CD4-positive, alpha-beta T cell (primary cell): Measurements from ENCODE around the gene ZNF628. TPM values are rescaled to one million over a fixed set of nuclear protein-coding genes. Genes with fewer than 3 reads are reported as not detected.

Experiments
- ATAC-seq: fragments of 200-7000 bp; cut with Tn5 transposase; one replicate; pipeline ENCODE4 v1.10.0; 2022; ENCODE audit warnings: mild to moderate bottlenecking; ENCODE audit not compliant: poor library complexity
- CTCF ChIA-PET: fragments of 350-600 bp; sonication (Branson Sonifier 250); formaldehyde crosslinking; loops from one replicate; lab custom pipeline; 2021; ENCODE audit warnings: antibody characterized with exemption, inconsistent platforms; lab: Charles Lee
- POLR2A ChIA-PET: fragments of 350-600 bp; sonication (Branson Sonifier 250); formaldehyde crosslinking; loops from one replicate; lab custom pipeline; 2021; ENCODE audit warnings: antibody characterized with exemption, inconsistent platforms; lab: Charles Lee
- DNase-seq, 14 experiments: peaks; one replicate each; pipeline ENCODE4 v3.0.0-alpha.2; 2013 to 2020; ENCODE audit warnings: mixed read lengths in 2 of 14
- H3K27ac ChIP-seq, 2 donors: one replicate each; pipeline versions ENCODE4 v1.5.1 to v1.7.0; 2013; ENCODE audit warnings: low read length in 2 of 2, low read depth in 1 of 2, mild to moderate bottlenecking in 1 of 2
- H3K27me3 ChIP-seq, 2 experiments: 1 replicate in 1 of 2; 2 replicates in 1 of 2; pipeline versions ENCODE4 v1.6.1 to v1.7.0; 2013; ENCODE audit warnings: low read length in 2 of 2, control low read depth in 1 of 2, mild to moderate bottlenecking in 1 of 2, moderate library complexity in 1 of 2; ENCODE audit not compliant: insufficient read depth in 2 of 2, control insufficient read depth in 1 of 2
- H3K36me3 ChIP-seq: one replicate; pipeline ENCODE4 v1.6.1; 2013; ENCODE audit warnings: low read length, control low read depth; ENCODE audit not compliant: insufficient read depth
- H3K4me1 ChIP-seq: one replicate; pipeline ENCODE4 v1.6.1; 2013; ENCODE audit warnings: low read length, control low read depth; ENCODE audit not compliant: insufficient read depth
- H3K4me3 ChIP-seq: one replicate; pipeline ENCODE4 v1.5.1; 2013; ENCODE audit warnings: mild to moderate bottlenecking, low read length, moderate library complexity
- H3K9me3 ChIP-seq, 2 experiments: 1 replicate in 1 of 2; 2 replicates in 1 of 2; pipeline versions ENCODE4 v1.6.1 to v1.7.0; 2013; ENCODE audit warnings: low read length in 2 of 2, mild to moderate bottlenecking in 2 of 2, control low read depth in 1 of 2, moderate library complexity in 1 of 2; ENCODE audit not compliant: control insufficient read depth in 1 of 2, insufficient read depth in 1 of 2
- H3K27ac Mint-ChIP-seq: one replicate; pipeline ENCODE4 v1.8.0; 2020; ENCODE audit warnings: mixed read lengths
- H3K27me3 Mint-ChIP-seq: one replicate; pipeline ENCODE4 v1.8.0; 2021; ENCODE audit warnings: mixed read lengths
- H3K36me3 Mint-ChIP-seq: one replicate; pipeline ENCODE4 v1.8.0; 2021; ENCODE audit warnings: low read depth, mixed read lengths
- H3K4me1 Mint-ChIP-seq: one replicate; pipeline ENCODE4 v1.8.0; 2021; ENCODE audit warnings: low read depth, mixed read lengths
- H3K4me3 Mint-ChIP-seq: one replicate; pipeline ENCODE4 v1.8.0; 2020; ENCODE audit warnings: mild to moderate bottlenecking, mixed read lengths
- H3K9me3 Mint-ChIP-seq: one replicate; pipeline ENCODE4 v1.8.0; 2020; ENCODE audit warnings: mixed read lengths
- CTCF ChIP-seq: fragments of 200-600 bp; IDR thresholded peaks from one replicate; pipeline ENCODE4 v1.8.0; 2022; ENCODE audit warnings: antibody characterized with exemption, mild to moderate bottlenecking
- intact Hi-C, 2 experiments: fragments of 100-400 bp; cut with DNase I in 1 of 2; cut with micrococcal nuclease in 1 of 2; formaldehyde crosslinking; loops; one replicate each; pipeline versions ENCODE4 v1.15.1 to v1.9.0; 2023 to 2025; cut with DNase I, micrococcal nuclease
- total RNA-seq, 174 experiments: library from RNA in 2 of 174; stranded (reverse) in 2 of 174; gene quantifications; one replicate each; pipeline ENCODE4 v1.2.3 and lab custom pipeline; 2021 to 2026

ZNF628 gene
- total RNA-seq, 2 experiments from 2014 or later, result 26.6 to 27.2 TPM

GRCh38 chr19:55519451-55520311, 43.3 kb downstream of the ZNF628 start:
- H3K4me1 Mint-ChIP-seq, result peaks cover 4% of the 10 kb centered on the region
- H3K36me3 Mint-ChIP-seq, result no peaks in the 10 kb centered on the region
- H3K4me3 ChIP-seq, result no peak overlapping the region
- no peaks in the 10 kb centered on the region for H3K27me3 Mint-ChIP-seq
- no peak overlapping the region for H3K4me3 Mint-ChIP-seq
- peak in 2 of 14 experiments; percentile 18 to 27 for DNase-seq
- no peaks in the 10 kb centered on the region for H3K9me3 Mint-ChIP-seq
- H3K9me3 ChIP-seq, result no peaks in the 10 kb centered on the region
- POLR2A ChIA-PET, result no interaction called here
- no peak for ATAC-seq
- no peaks in the 10 kb centered on the region for H3K36me3 ChIP-seq
- TF ChIP-seq CTCF, result no peak
- CTCF ChIA-PET, result interaction anchor here (0.7 kb wide), 1 partner anchor 107 kb away, joined by 3 read pairs; no protein-coding TSS in a partner anchor
- H3K27ac ChIP-seq, result no peak overlapping the region
- intact Hi-C loops, result loop anchor here (5.0 kb wide), 2 partner anchors 68 to 653 kb away; no protein-coding TSS in a partner anchor
- peaks cover 11% of the 10 kb centered on the region for H3K4me1 ChIP-seq
- H3K27me3 ChIP-seq, result no peaks in the 10 kb centered on the region
- no peak overlapping the region for H3K27ac Mint-ChIP-seq

GRCh38 chr19:55520691-55521292, 44.4 kb downstream of the ZNF628 start:
- no peak overlapping the region for H3K4me3 ChIP-seq
- no peak for ATAC-seq
- no peak overlapping the region for H3K27ac ChIP-seq
- intact Hi-C loops, result no loop called here
- H3K4me1 ChIP-seq, result peaks cover 11% of the 10 kb centered on the region
- CTCF ChIA-PET, result no interaction called here
- no peaks in the 10 kb centered on the region for H3K9me3 ChIP-seq
- DNase-seq, result no peak
- no peak overlapping the region for H3K4me3 Mint-ChIP-seq
- H3K36me3 ChIP-seq, result no peaks in the 10 kb centered on the region
- no peak for TF ChIP-seq CTCF
- no peaks in the 10 kb centered on the region for H3K27me3 ChIP-seq
- POLR2A ChIA-PET, result no interaction called here
- peaks cover 4% of the 10 kb centered on the region for H3K4me1 Mint-ChIP-seq
- H3K27ac Mint-ChIP-seq, result no peak overlapping the region
- H3K27me3 Mint-ChIP-seq, result no peaks in the 10 kb centered on the region
- H3K36me3 Mint-ChIP-seq, result no peaks in the 10 kb centered on the region
- no peaks in the 10 kb centered on the region for H3K9me3 Mint-ChIP-seq

- no peak for TF ChIP-seq CTCF
- H3K36me3 ChIP-seq, result no peaks in the 10 kb centered on the region
These were observed 49.1 kb downstream of the ZNF628 start for GRCh38 chr19:55525289-55526101.

More at GRCh38 chr19:55525289-55526101, 49.1 kb downstream of the ZNF628 start:
- Mint-ChIP-seq H3K9me3 (no peaks in the 10 kb centered on the region), H3K27ac (no peak overlapping the region), H3K4me3 (no peak overlapping the region), H3K27me3 (no peaks in the 10 kb centered on the region), H3K4me1 (no peaks in the 10 kb centered on the region), H3K36me3 (no peaks in the 10 kb centered on the region)
- Histone ChIP-seq H3K27me3 (no peaks in the 10 kb centered on the region), H3K4me3 (no peak overlapping the region), H3K4me1 (no peaks in the 10 kb centered on the region), H3K9me3 (no peaks in the 10 kb centered on the region), H3K27ac (no peak overlapping the region)
- DNase-seq (no peak), ATAC-seq (no peak)
- CTCF ChIA-PET, result no interaction called here
- POLR2A ChIA-PET, result interaction anchor here (1.2 to 1.5 kb wide), 4 partner anchors 74 to 109 kb away, joined by 3 to 5 read pairs (median 4); partner anchors contain the start of genes FIZ1, ZNF784 and ZNF865
- intact Hi-C loops, result no loop called here
